ENCODE results near the gene RNASEH1.

RNASEH1 gene, protein sequence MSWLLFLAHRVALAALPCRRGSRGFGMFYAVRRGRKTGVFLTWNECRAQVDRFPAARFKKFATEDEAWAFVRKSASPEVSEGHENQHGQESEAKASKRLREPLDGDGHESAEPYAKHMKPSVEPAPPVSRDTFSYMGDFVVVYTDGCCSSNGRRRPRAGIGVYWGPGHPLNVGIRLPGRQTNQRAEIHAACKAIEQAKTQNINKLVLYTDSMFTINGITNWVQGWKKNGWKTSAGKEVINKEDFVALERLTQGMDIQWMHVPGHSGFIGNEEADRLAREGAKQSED

DNA sequence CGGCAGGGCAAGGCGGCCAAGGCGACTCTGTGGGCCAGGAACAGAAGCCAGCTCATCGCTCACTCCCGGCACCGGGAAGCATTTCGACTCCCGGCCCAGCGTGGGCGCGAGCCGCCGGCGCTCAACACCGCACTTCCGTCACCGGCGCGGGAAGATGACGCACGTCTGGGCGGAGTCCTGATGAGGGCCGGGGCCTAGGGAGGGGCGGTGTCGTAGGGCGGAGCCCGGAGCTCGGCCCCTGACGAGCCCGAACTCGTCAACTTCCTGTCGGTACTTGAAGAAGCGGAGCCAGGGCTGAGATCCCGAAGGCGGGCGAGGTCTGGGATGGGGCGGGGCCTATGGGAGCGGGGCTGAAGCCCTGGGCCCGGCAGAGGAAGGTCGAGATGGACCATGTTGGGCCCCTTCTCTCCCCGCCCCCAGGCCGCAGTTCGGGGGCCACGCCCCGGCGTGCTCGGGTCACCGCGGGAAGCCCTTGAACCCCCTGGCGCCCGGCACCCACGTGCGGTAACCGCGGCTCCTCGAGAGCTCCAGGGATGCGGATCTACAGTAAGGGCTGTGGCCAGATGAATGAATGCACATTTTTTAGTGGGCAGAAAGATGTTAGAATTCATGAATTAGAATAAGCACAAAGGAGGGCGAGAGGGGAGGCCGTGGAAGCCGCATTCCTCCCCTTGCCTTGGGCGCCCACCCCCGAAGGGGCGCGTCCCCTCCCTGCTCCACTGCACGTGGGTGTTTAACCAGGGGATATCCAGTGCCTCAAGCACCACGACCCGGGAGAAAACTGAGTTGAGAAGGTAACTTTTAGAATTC lies at the start of gene RNASEH1:
Gene RNASEH1, minus strand, starts transcription at position 129 of the 810 bp plus-strand sequence. Its CDS starts 73 bp downstream, at position 56.
- peak; percentile 98 for DNase-seq (ENCODE audit: low read depth)

DNA sequence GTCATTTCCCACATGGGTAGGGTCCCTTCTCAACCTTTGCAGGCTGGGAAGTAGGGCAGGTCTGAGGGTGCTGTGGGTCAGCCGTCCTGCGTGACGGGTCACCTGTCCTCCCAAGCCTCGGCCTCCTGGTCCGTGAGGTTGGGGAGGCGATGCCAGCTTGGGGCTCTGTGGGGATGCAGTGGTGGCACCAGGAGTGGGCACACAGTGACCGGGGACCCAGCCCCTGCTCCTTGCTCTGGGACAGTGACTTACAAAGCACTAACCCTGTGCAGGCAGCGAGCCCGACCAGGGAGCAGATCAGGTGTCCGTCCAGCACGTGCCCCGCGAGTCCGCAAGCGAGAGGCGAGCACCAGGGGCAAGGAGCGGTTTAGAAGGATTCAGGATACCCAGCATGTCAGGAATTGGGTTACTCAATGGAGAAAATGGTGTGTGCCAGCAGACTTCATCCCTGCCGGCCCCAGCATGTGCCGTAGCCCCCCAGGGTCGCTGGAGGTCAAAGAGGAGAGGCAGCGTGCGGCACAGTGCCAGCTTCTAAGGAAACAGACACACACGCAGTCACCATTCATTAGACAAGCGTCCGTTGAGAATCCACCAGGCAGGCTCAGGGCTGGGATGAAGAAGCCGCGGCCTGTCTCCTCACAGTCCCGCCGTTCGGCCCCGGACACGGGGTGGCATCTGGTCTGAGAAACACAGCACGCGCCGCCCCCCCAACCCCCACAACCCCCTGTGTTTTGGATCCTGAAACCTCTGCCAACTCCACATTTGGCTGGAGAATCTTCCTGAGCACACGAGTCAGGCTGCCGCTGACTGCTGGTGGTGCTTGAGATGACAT lies 48.5 kb upstream of the RNASEH1 start:
- DNase-seq (ENCODE audit: low read depth), result no peak

DNA sequence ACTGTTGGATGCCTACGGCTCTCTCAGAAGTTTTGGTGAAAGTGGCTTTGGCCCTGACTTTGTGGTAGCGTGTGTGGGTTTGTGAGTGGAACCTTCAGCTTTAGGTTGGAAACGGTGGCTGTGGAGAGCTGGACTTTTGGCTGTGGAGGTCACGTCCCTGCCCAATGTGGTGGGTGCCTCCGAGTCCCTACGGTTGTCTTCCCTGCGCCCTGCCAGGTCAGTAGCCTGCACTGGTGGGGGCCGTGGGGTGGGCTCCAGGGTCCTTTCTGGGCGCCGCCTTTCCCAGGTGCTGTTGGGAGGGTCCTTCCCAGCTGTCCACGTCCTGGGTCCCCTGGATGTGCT lies 47.9 kb upstream of the RNASEH1 start:
- no peak for DNase-seq (ENCODE audit: low read depth)

DNA sequence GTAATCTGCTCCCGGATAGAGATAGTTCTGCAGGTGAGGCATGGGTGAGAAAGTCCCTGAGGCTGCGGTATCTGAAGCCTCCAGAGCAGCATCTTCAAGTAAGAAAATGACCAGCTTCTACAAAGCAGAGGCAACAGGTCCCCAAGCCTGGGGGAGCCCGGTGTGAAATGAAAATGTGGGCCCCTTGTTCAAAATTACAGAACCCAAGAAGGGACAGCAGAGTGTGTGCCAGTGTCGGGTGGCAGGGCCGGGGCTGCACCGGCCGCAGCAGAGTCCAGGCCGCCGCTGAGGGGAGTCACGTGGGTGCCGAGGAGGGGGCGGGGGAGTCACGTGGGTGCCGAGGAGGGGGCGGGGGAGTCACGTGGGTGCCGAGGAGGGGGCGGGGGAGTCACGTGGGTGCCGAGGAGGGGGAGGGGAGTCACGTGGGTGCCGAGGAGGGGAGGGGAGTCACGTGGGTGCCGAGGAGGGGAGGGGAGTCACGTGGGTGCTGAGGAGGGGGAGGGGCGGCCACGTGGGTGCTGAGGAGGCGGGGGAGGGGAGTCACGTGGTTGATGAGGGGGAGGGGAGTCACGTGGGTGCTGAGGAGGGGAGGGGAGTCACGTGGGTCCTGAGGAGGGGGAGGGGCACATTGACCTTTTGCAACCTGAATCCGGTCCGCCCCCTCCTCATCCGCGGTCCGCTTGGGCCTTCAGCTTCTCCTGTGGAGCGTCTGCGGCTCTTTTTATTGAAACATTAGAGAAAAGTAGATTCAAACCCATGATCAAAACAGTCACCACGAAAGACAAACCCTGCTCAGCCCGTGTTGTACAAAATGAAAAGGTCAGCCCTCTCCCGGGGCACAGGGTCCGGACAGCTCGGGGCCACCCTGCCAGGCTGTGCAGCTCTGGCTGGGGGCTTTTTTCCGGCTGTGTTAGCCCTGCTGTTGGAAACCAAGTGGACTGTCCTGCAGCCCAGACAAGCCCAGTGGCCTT lies 47.1 kb upstream of the RNASEH1 start:
- DNase-seq (ENCODE audit: low read depth), result peak; percentile 26

DNA sequence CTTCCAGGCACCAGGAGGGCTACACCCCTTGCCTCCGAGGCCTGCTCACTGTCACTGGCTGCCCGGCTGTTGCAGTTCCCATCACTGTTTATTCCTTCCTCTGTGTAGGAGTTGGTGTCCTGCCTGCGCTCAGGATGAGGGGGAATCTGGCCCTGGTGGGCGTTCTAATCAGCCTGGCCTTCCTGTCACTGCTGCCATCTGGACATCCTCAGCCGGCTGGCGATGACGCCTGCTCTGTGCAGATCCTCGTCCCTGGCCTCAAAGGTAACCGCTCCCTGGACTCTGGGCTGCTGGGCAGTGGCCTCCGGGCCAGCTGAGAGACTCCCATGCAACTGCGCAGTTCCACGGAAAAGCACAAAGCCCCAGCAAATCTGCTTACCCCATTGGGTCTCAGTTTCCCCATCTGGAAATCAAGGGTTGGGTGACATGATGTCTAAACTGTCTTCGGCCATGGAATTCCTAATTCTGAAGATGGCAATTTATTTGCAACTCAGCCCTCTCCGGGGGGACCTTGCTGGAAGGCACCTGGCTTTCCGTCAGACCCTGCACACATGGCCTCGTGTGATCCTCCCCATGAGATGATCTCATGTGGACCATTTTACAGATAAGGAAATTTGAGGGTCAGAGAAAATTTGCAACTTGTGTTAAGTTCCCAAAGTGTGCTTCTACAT lies 46.2 kb upstream of the RNASEH1 start:
- DNase-seq (ENCODE audit: low read depth), result no peak

DNA sequence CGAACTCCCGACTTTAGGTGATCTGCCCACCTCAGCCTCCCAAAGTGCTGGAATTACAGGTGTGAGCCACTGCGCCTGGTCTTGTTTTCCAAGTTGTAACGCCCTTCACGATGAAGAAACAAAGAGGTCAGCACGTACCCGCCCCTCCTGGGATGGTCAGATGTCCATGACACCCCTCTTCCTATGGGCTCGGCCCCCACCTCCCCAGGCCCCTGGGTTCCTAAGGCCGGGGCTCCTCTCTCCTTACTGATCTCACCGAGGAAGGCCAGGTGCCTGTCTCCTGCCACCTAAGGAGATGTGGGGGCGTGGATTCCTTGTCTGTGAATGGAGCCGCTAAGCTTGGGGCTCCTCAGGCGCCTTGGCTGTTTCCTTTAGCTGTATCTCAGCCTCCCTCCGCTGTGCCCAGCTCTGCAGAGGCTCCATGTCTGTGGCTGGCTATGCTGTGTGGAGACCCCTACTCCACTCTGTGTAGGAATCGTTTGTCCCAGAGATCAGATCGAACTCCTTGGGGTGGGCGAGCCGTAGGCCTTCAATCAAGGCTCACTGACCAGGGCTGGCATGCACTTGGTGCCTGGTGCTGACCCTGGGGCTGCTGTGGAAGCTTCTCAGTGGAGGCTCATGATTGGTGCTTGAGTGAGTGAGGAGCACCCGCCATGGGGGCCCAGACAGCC lies 45.5 kb upstream of the RNASEH1 start:
- no peak for DNase-seq (ENCODE audit: low read depth)

DNA sequence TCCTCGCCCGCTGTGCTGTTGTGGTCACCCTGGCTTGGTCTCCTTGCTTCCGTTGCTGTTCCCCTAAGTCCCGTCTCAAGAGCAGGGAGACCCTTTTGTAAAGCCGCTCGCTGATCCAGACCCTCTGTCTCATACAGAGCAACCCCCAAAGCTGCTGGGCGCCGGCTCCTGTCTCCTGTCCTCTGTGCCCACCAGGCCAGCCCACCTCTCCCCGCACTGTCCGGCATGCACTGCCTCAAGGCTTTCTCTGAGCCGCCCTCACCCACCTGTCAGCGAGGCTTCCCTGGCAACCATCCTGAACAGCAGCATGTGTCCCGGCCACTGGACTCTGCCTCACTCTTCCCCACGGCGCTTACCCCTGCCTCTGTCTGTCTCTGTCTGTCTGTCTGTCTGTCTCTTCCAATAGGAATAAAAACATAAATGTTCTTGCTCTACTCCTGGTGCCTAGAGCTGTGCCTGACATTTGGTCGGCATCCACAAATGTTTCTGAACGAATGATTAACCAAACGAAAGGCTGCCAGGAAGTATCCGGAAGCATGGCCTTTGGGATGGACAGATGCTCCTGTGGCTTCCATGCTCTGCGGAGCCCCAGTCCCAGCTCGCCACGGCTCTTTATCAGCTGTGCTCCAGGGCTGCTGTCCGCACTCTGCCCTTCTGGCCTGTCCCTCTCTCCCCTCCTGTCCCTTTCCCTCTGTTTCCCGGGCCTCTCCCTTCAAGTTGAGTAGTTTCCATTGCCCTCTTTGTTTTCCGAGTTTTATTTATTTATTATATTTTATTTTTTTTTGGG lies 44.6 kb upstream of the RNASEH1 start:
- DNase-seq (ENCODE audit: low read depth), result no peak

DNA sequence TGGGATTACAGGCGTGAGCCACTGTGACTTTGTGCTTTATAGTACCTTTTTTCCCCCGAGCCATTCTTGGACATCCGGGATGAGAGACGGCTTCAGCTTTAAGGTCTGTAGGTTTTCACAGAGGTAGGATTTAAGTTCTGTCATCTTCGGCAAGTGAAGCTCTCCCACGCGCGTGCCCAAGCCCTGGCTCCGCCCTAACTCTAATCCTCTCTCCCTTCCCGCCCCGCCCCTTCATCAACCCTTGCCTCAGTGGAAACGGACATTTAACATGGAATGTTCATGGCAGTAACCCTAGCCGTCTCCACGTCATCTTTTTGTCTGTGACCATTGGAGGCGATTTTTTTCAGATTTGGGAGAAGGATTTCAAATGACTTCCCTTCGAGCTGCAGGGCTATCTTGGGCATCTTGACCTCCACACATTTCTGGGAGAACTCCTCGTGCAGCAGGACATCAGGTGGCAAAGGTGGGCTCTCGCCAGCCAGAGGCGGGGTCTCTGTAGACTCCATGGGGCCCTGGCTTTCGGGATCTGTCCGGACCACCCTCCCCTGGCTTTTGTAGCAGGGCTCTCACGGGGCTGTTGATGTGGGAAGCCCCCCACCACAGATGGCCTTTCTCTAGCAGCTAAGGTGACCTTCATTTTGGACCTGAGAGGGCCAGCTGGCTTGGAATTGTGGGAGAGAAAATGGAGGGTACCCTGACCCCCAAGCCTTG lies 43.6 kb upstream of the RNASEH1 start:
- DNase-seq (ENCODE audit: low read depth), result no peak

DNA sequence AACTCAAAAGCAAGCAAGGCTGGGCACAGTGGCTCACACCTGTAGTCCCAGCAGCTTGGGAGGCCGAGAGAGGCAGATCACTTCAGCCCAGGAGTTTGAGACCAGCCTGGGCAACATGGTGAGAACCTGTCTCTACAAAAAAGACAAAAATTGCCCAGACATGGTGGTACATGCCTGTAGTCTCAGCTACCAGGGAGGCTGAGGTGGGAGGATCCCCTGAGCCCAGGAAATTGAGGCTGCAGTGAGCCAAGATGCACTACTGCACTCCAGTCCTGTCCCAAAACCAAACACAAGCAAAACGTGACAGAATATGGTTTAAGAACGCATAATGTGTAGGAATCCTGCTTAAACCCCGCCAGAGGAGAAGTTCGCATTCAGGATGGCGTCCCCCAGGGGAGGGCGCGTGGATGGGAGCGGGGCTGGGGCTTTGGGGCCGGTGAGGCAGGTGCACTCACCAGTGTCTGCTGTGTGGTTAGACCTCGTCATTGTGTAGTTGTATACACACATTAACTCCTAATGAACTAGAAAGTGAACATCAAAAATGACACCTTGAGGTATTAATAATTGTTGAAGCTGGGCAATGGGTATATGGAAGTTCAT lies 42.2 kb upstream of the RNASEH1 start:
- DNase-seq (ENCODE audit: low read depth), result no peak

DNA sequence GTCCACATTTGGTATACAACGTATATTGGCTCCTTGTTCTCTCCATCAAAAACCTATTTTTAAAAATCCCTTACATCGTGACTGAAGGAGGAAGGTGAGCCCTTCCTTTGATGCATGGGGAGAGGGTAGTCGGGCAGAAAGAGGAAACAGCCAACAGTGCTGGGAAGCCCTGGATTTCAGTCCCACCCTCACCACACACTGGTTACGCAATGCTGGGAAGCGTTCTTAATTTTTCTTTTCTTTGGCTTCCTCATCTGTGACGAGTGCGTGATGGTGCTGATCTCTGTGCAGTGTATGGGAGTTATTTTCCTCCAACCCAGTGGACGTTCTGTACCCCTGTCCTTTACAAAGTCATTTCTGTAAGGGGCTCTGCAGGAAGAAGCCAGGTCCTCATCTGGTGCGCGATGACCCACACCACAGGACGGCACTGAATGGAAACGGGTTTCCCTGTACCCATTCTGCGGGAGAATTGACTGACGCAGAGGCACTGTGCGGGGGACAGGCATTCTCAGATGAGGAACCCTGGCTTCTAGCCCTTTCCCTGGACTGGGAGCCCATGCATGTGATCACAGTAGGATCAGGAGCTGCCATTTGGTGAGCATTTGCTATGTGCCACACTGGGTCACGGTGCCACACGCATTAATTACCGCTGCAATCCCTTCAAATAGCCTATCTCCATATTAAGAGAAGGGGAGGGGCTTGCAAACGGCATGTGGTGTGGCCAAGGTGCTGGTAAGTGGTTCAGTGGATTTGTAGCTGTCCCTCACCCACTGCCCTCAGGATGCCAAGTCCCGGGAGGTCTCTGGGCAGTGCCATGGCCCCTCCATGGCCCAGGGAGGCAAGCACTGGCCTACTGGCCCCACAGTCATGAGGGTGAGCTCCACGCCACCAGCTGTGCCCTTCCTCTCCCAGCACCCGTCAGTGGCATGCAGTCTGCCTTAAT lies 41.0 kb upstream of the RNASEH1 start:
- no peak for DNase-seq (ENCODE audit: low read depth)

DNA sequence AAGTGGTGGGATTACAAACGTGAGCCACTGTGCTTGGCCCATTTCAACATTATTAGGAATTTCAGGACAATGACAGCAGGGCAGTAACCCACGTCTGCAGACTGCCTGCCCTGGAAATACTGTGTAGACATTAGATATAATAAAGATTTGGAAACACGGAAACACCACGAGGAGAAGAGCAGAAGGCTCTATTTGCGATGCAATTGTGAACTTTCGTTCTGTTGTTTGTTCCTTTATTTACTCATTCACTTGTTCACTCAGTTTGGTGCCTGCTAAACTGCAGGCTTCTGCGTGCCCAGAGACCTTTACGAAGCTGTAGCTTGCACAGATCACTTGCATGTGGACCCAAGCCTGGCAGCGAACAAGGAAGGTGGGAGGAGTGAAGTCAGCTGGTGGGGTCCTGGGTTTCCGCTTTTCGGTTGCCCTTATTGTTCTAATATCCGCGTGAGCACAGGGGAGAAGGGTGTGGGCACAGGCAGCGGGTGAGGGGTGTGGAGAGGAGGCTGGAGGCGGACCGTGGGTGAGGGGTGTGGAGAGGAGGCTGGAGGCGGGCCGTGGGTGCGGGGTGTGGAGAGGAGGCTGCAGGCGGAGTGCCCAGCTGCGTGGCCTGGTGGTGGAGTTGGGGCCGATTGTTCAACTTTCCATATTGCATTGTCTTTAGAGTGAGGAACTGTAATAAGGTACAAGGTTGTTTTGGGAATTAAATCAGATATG lies 40.2 kb upstream of the RNASEH1 start:
- DNase-seq (ENCODE audit: low read depth), result no peak

DNA sequence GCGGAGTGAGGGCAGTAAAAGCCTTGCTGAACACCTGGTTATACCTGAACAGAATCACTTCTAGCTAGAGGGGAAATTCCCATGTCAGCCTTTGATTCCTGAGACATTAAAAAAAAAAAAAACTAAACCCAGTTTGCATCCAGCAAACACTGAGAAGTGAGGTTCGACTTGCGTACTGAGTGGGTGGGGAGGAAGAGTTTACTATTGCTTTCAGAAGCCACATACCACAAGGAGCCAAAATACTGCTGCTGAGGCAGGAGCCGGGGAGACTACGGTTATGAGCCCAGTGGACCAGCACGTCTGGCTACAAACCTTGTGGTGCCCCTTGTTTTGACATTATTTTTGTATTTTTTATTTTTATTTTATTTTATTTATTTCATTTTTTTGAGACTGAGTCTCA lies 39.4 kb upstream of the RNASEH1 start:
- no peak for DNase-seq (ENCODE audit: low read depth)

DNA sequence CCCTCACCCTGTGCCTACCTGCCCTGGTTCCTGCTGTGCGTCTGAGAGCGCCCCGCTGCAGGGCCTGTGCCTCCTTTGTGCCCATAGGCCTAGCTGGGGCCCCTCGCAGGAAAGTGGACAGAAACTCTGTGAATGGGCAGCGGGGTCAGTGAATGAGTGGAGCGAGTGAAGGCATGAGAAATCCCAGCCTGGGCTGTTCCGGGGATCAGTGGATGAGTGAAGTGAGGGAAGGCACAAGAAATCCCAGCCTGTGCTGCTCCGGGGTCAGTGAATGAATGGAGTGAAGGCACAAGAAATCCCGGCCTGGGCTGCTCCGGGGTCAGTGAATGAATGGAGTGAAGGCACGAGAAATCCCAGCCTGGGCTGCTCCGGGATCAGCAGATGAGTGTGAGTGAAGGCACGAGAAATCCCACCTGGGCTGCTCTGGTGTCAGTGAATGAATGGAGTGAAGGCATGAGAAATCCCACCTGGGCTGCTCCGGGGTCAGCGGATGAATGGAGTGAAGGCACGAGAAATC lies 38.8 kb upstream of the RNASEH1 start:
- DNase-seq (ENCODE audit: low read depth), result no peak

DNA sequence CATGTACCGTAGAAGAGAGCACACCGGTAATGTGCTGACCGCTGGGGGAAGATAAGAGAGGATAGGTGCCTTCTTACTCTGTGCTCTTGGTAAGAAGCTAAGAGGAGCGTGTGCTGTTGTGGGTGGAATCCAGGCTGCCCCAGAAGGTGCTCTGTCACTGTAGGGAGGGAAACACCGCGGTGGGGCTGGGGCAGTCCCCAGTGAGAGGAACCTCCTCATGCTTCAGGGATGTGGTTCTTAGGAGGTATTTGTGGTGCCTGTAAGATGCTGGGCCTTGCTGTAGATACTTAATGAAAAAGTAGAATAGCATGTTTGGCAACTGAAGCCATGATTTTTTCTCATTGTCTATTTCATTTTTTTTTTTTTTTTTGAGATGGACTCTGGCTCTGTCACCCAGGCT lies 37.9 kb upstream of the RNASEH1 start:
- no peak for DNase-seq (ENCODE audit: low read depth)

DNA sequence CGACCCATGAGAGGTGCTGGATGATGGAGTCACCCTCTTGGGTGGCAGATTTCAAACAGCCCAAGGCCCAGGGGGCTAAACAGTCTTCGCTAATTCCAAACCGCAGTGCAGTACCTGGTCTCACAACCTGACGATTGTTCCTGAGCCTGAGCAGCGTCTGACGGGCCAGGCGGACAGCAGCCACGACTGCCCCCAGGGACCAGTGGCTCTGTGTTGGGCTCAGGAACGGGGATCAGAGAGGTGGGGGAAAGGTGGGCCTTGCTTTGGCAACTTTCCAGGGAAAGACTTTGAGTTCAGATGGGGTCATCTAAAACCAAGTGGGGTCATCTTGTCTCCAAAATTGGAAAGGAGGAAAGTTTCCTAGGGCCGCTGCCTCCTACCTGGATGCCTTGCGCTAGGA lies 37.3 kb upstream of the RNASEH1 start:
- no peak for DNase-seq (ENCODE audit: low read depth)

DNA sequence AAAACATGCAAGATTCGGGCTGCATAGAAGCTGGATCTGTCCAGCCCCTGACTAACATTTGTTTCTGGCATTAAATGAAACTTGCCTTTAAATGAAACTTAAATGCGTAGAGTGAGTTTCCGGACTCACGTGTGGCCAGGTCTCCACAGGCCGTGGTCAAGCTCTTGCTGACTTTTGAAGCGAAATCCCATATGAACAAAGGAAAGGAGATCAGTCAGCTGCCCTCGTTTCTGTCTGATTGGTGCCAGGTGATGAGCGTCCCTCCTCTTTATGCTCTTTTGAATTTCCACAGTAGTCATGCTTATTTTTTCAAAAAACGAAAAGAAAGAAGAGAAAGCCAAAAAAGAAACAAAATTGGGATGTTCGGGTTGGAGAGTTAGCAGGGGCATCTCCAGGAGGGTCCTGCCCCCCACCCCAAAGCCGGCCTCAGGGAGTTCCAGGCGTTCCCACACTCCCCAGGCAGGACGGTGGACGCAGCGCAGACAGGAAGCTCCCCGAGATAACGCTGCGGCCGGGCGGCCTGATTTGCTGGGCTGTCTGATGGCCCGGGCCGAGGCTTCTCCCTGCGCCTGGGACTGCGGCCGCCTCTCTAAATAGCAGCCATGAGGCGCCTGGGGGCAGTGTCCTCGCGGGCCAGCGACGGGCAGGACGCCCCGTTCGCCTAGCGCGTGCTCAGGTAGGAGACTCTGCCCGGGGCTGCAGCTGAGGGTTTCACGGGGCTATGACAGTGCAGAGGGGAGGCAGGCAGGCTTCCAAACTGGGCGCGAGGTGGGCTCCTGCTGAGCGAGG lies 36.6 kb upstream of the RNASEH1 start, which contains the start of gene COLEC11:
Gene COLEC11, plus strand, starts transcription at position 620 of the 789 bp plus-strand sequence. CDS start 9,229 bp downstream, outside the sequence.
- DNase-seq (ENCODE audit: low read depth), result no peak
